H1 (cell line): ENCODE results near the gene ACTN4. TPM values are rescaled to one million over a fixed set of nuclear protein-coding genes. Genes with fewer than 3 reads are reported as not detected.

ENCODE experiments used
- BACH1 ChIP-seq: IDR thresholded peaks from 2 replicates; pipeline ENCODE4 v1.6.1; 2012; ENCODE audit warnings: low read length, improper control_type of control experiment
- CTBP2 ChIP-seq: IDR thresholded peaks from 2 replicates; pipeline ENCODE4 v1.7.0; 2011; ENCODE audit warnings: borderline replicate concordance, mild to moderate bottlenecking, moderate library complexity, mixed read lengths, low read length; ENCODE audit not compliant: insufficient read depth, insufficient read length
- JUN ChIP-seq: IDR thresholded peaks from 2 replicates; pipeline ENCODE4 v1.6.1; 2011; ENCODE audit warnings: low read depth, mild to moderate bottlenecking, improper control_type of control experiment, low read length
- NANOG ChIP-seq: IDR thresholded peaks from 2 replicates; pipeline ENCODE4 v1.6.1; 2011; ENCODE audit warnings: low read length, low read depth, mild to moderate bottlenecking, inconsistent platforms; ENCODE audit not compliant: insufficient read depth, poor library complexity, severe bottlenecking
- TAF7 ChIP-seq: optimal IDR thresholded peaks from 2 replicates; pipeline ENCODE3; 2011; ENCODE audit warnings: low read depth, mild to moderate bottlenecking, inconsistent platforms, low read length, moderate library complexity, borderline replicate concordance
- YY1 ChIP-seq: IDR thresholded peaks from 2 replicates; pipeline ENCODE4 v1.6.1; 2011; ENCODE audit warnings: low read depth, mild to moderate bottlenecking, low read length
- polyA plus RNA-seq, 7 experiments: library from polyadenylated mRNA; depleted of rRNA in 3 of 7; stranded (reverse) in 5 of 7; unstranded in 2 of 7; fragments of >200 nt in 5 of 7; fragments of 200-250 nt in 2 of 7; gene quantifications; 1 replicate in 5 of 7; 2 replicates in 1 of 7; 4 replicates in 1 of 7; pipeline versions ENCODE4 v1.2.1 to v1.2.3, GENCODE V29; 2011 to 2013; ENCODE audit warnings: missing spikeins in 2 of 7, mixed read lengths in 2 of 7
- total RNA-seq: library from RNA; stranded (reverse); fragmentation: NEBNext Ultra II Directional; extraction: Animal tissue kit (Norgen Biotek cat#: 25700); gene quantifications from 2 replicates; pipeline ENCODE4 v1.2.1, GENCODE V29; 2021
- TF ChIP-seq, protein P1 (sequence below): fragments of 300-600 bp; sonication (generic); IDR thresholded peaks from 2 replicates; pipeline ENCODE4 v1.7.1; 2012; ENCODE audit warnings: low read length, moderate library complexity, mild to moderate bottlenecking, inconsistent platforms; ENCODE audit not compliant: insufficient replicate concordance

ACTN4 gene
- total and polyA plus RNA-seq, 2 of the 8 experiments (the other 6 are each of a cell fraction or from before 2014, with no cell fraction given) = 211 to 520 TPM

DNA sequence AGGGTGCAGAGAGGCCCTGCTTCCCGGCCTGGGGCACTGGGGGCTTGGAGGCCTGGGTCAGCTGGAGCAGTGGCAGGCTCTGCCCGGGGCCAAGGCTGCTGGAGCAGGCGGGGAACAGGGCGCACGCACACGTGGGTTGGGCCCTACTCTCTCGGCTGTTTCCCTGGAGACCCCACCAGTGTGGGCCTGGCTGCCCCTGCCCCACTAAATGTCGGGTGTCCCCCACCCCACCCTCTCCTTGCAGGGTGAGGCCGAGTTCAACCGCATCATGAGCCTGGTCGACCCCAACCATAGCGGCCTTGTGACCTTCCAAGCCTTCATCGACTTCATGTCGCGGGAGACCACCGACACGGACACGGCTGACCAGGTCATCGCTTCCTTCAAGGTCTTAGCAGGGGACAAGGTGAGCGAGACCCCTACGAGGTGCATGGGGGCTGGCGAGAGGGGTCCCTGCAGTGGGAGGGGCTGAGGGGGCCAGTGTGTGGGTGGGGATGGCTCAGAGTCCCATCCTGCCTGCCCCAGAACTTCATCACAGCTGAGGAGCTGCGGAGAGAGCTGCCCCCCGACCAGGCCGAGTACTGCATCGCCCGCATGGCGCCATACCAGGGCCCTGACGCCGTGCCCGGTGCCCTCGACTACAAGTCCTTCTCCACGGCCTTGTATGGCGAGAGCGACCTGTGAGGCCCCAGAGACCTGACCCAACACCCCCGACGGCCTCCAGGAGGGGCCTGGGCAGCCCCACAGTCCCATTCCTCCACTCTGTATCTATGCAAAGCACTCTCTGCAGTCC is 81.5 kb downstream of the ACTN4 start (continued):
- TF ChIP-seq, protein P1, sequence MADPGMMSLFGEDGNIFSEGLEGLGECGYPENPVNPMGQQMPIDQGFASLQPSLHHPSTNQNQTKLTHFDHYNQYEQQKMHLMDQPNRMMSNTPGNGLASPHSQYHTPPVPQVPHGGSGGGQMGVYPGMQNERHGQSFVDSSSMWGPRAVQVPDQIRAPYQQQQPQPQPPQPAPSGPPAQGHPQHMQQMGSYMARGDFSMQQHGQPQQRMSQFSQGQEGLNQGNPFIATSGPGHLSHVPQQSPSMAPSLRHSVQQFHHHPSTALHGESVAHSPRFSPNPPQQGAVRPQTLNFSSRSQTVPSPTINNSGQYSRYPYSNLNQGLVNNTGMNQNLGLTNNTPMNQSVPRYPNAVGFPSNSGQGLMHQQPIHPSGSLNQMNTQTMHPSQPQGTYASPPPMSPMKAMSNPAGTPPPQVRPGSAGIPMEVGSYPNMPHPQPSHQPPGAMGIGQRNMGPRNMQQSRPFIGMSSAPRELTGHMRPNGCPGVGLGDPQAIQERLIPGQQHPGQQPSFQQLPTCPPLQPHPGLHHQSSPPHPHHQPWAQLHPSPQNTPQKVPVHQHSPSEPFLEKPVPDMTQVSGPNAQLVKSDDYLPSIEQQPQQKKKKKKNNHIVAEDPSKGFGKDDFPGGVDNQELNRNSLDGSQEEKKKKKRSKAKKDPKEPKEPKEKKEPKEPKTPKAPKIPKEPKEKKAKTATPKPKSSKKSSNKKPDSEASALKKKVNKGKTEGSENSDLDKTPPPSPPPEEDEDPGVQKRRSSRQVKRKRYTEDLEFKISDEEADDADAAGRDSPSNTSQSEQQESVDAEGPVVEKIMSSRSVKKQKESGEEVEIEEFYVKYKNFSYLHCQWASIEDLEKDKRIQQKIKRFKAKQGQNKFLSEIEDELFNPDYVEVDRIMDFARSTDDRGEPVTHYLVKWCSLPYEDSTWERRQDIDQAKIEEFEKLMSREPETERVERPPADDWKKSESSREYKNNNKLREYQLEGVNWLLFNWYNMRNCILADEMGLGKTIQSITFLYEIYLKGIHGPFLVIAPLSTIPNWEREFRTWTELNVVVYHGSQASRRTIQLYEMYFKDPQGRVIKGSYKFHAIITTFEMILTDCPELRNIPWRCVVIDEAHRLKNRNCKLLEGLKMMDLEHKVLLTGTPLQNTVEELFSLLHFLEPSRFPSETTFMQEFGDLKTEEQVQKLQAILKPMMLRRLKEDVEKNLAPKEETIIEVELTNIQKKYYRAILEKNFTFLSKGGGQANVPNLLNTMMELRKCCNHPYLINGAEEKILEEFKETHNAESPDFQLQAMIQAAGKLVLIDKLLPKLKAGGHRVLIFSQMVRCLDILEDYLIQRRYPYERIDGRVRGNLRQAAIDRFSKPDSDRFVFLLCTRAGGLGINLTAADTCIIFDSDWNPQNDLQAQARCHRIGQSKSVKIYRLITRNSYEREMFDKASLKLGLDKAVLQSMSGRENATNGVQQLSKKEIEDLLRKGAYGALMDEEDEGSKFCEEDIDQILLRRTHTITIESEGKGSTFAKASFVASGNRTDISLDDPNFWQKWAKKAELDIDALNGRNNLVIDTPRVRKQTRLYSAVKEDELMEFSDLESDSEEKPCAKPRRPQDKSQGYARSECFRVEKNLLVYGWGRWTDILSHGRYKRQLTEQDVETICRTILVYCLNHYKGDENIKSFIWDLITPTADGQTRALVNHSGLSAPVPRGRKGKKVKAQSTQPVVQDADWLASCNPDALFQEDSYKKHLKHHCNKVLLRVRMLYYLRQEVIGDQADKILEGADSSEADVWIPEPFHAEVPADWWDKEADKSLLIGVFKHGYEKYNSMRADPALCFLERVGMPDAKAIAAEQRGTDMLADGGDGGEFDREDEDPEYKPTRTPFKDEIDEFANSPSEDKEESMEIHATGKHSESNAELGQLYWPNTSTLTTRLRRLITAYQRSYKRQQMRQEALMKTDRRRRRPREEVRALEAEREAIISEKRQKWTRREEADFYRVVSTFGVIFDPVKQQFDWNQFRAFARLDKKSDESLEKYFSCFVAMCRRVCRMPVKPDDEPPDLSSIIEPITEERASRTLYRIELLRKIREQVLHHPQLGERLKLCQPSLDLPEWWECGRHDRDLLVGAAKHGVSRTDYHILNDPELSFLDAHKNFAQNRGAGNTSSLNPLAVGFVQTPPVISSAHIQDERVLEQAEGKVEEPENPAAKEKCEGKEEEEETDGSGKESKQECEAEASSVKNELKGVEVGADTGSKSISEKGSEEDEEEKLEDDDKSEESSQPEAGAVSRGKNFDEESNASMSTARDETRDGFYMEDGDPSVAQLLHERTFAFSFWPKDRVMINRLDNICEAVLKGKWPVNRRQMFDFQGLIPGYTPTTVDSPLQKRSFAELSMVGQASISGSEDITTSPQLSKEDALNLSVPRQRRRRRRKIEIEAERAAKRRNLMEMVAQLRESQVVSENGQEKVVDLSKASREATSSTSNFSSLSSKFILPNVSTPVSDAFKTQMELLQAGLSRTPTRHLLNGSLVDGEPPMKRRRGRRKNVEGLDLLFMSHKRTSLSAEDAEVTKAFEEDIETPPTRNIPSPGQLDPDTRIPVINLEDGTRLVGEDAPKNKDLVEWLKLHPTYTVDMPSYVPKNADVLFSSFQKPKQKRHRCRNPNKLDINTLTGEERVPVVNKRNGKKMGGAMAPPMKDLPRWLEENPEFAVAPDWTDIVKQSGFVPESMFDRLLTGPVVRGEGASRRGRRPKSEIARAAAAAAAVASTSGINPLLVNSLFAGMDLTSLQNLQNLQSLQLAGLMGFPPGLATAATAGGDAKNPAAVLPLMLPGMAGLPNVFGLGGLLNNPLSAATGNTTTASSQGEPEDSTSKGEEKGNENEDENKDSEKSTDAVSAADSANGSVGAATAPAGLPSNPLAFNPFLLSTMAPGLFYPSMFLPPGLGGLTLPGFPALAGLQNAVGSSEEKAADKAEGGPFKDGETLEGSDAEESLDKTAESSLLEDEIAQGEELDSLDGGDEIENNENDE = no peak
- TF ChIP-seq YY1 = no peak
- no peak for TF ChIP-seq JUN
- TF ChIP-seq TAF7 = no peak
- no peak for TF ChIP-seq CTBP2
- no peak for TF ChIP-seq NANOG
- no peak for TF ChIP-seq BACH1
